ENCODE results near the gene PLVAP.

PLVAP gene

DNA sequence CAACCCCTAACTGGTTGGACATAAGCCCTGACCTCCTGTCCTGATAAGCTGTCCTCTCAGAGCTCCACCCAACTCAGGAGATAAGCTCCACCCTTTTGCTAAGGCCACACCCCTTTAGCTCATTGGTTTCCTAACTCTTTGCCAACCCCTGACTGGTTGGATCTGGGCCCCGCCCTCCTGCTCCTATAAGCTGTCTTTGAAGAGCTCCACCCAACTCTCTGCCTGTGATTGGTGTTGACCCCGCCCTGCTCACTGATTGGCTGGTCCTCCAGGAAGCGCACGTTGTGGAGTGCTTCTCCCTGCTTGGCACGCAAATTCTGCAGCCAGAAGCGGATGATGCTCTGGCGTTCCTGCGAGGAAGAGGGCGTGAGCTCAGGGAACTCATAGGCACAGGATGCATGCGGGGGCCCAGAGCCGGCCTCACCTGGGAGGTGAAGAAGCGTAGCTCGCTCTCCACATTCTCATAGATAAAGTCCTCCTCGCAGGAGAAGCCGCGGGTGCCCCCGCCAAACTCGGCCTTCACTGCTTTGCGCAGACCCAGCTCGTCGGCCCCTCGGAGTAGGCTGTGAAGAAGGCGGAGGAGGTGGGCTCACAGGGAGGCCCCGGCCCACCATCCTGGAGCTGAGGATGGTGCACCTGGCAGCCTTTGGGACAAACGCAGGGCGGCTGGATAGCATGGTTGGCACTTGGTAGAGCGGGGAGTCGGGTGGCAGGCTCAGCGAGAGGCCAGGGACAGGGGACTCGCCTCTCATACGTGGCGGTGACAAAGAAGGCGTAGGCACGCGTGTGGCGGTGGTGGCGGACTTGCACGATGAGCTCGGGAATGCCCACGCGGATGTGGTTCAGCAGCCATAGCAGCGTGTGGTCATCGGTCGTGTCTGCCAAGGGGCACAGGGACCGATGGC is 44.2 kb downstream of the PLVAP start:
- no peak for DNase-seq

GRCh38 chr19:17332360-17332676 is 44.8 kb downstream of the PLVAP start:
- no peak for DNase-seq

GRCh38 chr19:17331045-17331558 is 46.0 kb downstream of the PLVAP start:
- DNase-seq, result no peak

DNA sequence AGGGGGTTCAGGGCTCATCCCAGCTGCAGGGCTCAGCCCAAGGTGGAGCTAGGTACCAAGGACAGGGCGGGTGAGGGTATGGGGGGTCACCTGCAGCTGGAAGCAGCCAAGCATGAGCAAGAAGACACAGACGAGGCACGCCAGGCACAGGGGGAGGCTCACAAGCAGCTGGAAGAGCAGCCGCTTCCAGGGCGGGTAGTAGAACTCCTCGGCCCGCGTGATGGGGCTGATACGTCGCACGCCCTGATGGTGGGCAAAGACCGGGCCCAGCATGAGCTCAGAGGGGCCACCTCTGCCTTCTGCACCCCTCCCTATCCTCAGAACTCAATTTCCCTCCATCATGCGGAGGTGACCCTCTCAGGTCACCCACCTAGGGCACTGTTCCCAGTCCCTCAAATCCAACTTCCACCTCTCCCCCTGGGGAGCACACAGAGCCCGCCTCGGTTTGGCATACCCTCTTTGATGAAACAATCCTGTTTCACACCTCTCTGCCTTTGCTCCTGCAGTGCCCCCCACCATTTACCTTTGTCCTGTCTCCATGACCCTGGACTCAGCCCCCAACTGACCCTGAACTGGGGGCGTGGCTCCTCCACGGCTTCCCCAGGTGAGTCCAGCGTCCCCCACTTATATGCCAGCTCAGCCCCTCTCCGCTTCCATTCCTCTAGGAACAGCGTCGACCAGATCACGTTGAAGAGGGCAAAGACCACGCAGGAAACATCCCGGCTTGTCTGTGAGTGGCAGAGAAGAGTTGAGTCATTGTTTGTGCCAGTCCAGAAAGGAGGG is 46.7 kb downstream of the PLVAP start:
- no peak for DNase-seq

DNA sequence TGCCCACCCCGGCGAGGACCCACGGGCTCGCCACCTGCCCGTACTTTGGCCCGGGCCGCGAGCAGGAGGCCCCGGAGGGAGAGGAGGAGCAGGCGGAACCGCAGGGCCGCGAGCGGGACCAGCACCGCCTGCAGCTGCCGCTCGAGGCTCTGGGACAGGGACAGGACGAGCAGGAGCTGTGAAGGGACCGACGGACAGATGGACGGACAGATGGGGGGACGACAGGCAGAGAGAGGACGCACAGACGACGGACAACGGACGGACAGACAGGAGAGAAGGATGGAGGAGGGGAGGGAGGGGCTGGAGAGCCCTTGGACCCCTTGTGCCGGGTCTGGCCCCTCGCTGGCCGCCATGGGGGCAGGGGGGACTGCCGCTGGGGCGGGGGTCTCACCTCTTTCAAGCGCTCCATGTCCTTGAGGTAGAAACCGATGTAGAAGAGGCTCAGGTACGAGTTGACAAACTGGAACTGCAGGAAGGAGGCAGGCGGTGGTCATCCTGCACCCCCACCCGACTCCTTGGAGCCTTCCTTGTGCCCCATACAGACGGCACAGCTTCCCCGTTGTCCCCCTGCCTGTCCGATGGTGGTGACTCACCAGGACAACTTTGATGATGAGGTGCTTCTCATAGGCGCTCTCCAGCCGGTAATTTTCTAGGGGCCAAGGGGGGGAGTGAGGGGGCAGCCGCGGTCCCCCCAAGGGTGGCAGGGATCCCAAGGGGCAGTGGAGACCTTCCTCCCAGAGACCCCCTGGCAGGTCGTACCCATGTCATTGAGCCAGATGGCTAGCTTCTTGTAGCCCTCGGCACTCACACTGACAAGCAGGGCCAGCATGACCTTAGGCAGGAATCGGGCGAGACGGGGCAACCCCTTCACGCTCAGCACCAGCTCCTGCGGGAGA is 47.5 kb downstream of the PLVAP start:
- no peak for DNase-seq

- DNase-seq, result no peak
These were observed 48.4 kb downstream of the PLVAP start for GRCh38 chr19:17328517-17329365.

DNA sequence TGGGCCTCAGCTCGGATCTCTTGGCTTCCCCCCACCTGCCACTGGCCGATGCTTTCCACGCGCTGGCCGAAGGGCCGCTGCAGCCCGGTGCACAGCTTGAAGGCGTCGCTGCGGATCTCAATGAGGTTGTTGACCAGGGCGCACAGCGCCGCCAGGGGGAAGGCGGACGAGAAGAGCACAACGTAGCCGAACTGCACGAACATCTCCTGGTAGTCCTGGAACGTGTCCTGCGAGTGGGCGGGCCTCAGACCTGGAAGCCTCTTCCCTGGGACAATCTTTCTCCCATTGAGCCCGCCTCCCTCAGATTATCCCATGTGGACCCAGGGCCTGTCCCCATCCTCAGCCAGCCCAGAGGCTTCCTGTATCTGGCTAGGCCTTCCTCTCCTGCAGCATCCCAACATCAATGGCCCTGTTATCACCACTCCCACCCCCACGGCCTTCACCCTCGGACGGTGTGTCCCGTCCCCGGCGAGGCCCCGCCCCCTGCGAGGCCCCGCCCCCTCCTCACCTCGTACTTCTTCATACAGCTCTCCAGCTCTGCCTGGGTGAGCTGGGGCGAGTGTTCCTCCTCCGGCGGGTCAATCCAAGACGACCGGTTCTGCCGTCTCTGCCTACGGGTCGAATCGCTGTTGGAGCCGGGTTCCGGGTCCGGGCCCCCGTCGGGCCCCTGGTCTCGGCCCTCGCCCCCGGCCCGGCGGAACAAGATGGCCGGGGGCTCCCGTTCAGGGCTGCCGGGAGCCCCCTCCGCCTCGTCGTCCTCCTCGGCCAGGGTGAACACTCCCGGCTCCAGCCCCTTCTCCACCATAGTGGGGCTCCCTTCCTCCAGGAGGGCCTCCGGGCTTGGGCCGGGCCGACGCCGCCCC is 49.3 kb downstream of the PLVAP start:
- DNase-seq, result no peak

DNA sequence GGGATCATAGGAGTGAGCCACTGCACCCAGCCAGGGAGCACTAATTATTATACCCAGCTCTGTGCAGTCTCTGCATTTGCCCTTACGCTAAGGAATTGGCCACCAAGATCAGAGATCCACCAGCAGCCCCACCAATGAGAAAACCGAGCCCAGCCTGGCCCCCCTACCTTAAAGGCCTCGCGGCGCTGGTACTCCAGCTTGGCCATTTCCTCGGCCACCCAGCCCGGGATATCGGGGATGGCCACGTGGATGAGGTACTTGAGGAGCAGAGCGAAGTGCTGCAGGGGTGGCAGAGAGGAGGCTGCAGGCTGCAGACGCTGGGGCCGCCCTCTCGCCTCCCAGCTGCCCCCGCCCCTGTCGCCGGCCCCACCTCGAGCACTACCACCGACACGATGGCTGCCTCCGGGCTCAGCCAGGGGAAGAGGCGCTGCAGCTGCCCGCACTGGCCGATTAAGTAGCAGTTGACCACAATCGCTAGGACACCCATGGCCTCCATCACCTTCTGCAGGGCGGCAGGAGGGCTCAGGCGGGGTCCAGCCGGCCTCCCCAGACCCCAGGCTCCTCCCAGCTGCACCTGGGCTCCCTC is 50.0 kb downstream of the PLVAP start:
- no peak for DNase-seq

GRCh38 chr19:17326595-17326966 is 50.6 kb downstream of the PLVAP start:
- DNase-seq, result no peak

DNA sequence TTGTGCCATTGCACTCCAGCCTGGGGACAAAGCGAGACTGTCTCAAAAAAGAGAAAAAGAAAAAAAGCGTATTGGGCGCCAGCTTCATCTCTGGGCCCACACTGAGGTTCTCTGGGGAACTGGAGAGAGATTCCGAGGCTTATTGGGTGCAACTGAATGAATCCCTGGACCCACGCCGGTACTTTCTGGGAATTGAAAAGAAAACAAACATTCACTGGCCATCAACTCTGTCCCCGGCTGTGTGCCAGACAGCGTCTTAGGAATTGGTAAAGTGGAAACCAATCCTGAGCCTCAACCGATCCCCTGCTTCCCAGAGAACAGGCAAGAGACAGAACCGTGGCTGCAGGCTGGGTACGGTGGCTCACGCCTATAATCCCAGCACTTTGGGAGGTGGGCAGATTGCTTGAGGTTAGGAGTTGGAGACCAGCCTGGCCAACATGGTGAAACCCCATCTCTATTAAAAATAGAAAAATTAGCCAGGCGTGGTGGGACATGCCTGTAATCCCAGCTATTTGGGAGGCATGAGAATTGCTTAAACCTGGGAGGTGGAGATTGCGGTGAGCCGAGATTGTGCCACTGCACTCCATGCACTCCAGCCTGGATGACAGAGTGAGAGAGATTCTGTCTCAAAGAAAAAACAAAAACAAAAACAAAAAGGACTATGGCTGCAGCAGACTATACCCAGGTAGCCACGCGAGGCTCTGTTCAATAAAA is 51.1 kb downstream of the PLVAP start:
- no peak for DNase-seq

DNA sequence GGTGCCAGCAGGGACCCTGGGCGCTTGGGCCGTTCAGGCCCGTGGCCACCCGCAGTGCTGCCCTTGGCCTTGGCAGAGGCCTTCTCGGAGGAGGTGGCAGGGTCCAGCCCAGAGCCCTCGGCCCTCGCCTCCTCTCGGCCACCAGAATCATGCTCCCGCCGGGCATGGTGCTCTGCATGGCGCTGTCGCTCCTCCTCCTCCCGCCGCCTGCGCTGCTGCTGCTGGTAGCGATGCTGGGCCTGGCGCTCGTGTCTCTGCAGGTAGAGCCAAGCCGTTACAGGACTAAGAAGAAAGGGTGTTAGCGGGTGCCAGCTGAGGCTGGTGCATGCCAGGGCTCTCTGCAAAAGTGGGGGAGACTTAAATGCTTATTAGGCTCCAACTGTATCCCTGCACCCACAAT is 52.0 kb downstream of the PLVAP start:
- no peak for DNase-seq

DNA sequence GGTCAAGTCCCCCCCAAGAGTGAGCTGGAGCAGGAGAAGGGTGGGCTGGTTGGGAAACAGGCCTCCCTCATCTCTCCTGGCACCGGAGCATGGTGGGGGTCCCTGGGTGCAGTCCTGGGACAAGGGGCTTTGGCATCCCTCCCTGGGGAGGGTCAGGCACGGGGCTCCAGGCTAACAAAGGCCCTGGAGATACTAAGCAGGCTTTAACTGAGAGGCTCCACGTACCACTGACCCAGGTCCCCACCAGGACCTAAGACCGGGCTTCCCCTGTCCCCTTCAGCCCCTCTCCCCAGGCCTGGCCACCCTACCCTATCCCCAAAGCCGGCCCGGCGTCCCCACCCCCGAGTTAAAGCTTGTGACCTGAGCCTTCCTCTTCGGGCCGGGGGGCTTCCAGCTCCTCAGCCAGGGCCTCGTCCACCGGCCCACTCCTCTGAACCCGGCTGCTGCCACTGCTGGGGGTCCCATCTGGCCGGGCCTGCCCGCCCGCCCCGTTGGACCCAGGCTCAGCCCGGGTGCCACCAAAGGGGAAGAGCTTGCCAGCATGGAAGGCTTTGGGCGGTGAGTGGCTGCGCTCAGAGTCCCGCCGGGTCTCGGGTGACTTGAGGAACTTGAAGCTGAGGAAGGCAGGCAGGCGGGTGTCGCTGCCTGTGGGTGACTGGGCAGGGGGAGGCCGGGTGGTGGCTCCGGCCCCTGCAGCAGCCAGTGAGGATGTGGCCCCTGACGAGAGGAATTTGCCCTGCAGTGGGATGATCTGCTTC is 52.6 kb downstream of the PLVAP start:
- DNase-seq, result no peak

- DNase-seq, result no peak
These were observed 53.2 kb downstream of the PLVAP start for GRCh38 chr19:17323964-17324332.

DNA sequence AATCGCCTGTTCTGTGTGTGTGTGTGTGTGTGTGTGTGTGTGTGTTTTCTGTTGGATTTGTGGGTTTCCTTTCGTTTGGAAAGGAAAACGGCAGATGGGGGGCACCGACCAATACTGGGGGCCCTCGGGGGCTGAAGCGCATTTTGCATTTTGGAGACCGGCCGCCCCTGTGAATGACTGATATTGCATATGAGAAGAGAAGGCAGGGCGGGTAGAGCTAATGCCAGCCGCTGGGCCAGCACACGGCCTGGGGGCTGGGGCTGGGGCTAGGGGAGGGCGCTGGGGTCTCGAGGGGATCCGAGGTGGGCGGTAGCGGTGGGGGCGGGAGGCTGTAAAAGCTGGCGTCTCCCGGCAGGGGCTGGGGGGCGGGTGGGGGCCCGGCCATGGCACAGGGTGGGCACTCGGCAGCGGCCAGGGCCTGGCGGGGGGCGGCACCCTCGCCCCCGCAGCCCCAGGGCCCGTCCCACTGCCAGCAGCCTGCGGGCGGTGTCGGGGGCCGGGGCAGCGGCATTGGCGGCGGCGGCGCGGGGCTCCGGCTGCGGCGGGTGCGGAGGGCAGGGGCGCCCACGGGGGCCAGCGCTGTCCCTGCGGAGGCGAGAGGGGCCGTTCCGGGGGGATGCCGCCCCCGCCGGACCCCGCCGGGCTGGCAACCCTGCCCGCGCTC is 53.7 kb downstream of the PLVAP start:
- DNase-seq, result no peak

DNA sequence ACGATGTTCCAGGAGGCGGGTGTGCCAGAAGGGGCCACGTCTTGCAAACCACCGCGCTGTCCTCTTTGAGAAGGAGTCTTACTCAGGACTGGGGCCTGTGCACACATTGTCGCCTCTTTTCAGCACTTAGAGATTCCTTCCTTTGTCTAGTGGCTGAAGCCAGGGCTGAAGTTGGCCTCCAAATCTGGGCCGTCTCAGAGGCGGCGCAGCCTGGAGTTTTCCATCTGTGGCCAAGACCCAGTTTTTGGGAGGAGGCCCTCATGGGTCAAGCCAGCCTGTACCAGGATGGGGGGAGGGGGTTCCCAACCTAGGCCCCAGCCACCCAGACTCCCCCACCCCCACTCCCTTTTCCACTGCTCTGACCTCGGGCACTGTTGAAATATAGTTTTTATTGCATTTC is 54.3 kb downstream of the PLVAP start:
- no peak for DNase-seq

GRCh38 chr19:17321655-17322489 is 55.3 kb downstream of the PLVAP start:
- no peak for DNase-seq

GRCh38 chr19:17320435-17320834 is 56.7 kb downstream of the PLVAP start:
- DNase-seq, result no peak

All from SIG-M5 (cell line).